GM13976 (cell line): ENCODE results near the gene INKA2.

Source experiments
- DNase-seq: peaks from one replicate; pipeline ENCODE4 v3.0.0; 2012; ENCODE audit warnings: low spot score
- CTCF ChIP-seq: IDR thresholded peaks from 2 replicates; pipeline ENCODE4 v1.5.1; 2012; ENCODE audit warnings: borderline replicate concordance, mild to moderate bottlenecking; ENCODE audit not compliant: insufficient read depth; ENCODE audit errors: extremely low read depth, missing control alignments, control extremely low read depth
- in situ Hi-C: fragments of 300-500 bp; cut with MboI; formaldehyde crosslinking; loops from one replicate; pipeline ENCODE4 v1.12.0; 2022; ENCODE audit warnings: low sequenced_read_pairs, mixed read lengths, inconsistent platforms; ENCODE audit not compliant: unreplicated experiment

Gene INKA2

DNA sequence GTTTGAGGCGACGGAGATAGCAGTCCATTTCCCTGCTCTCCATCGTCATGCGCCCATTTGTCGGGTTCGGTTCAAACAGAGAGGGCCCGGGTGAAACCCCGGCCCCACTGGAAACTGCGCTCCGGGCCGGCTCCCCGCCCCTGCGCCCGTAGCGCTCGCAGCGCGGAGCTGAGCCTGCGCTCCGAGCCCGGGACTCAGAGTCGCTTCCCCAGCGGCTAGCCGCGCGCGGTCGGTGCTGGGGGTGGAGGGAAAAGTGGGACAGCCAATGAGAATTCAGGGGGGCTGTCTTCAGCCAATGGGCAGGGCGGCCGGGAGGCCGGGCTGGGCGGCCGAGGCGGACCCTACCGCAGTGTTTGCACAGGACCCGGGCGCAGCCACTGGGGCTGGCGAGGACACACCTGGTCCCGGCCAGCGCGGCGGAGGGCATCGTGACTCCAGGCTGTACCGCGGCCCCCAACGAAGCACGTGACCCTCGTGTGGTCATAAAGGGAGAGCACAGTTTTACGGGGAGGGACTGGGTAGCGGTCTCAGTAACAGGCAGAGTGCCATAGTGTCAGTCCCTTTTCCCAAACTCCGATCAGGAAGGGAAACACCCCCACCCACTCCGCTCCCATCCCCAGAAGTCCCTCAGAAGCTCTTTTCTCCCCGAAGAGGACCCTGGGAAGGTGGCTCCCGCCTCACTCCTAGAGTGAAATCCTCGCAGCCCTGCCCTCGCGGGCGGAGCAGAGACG lies at the start of gene INKA2:
Gene INKA2 (minus strand): TSS at position 202 of the 731 bp plus-strand sequence. CDS start 153 bp downstream, at position 49.
- in situ Hi-C loops = no loop called here
- peak; percentile 94 for DNase-seq
- no peak for TF ChIP-seq CTCF

DNA sequence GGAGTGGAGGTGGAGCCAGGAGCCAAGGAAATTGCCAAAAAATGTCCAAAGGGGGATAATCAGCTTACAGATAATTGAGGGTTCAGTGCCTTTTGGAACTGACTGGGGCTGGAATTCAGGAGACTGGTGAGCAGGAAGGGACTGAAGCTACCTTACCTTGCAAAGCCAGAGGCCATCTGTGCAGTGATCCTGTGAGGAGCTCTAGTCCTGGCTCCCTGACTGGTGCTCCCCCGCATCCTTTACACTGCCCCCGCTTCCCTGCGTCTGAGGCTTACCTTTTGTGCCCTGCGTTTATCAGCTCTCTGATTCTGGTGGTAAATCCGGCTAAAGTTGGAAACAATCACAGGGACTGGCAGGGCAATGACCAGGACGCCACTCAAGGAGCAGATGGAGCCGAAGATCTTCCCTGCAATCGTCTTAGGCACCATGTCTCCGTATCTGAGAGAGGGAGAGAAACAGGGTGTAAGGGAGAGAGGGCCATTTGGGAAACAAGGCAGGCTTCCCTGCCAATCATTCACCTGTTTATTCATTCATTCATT lies 47.5 kb upstream of the INKA2 start:
- in situ Hi-C loops = no loop called here
- TF ChIP-seq CTCF = no peak
- no peak for DNase-seq

- in situ Hi-C loops = no loop called here
- no peak for TF ChIP-seq CTCF
- no peak for DNase-seq
These were observed 45.2 kb upstream of the INKA2 start for GRCh38 chr1:111784273-111784901.

DNA sequence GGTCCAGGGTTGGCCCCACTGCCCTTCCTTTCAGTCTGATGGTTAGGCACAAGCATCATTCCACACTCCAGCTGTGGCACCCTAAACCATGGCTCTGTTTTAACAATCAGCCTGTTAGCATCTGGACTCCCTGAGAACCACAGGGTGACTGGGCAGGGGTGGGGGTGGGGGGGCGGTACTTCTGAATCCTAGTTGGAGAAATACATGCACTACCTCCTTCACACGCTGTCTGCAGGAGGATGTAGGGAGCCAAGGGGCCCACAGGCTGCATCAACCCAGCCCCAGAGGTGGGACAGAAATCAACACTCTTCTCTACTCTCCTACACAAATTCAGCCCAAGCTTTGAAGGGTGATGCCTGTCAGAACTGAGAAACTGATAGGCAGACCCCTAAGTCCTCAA lies 40.4 kb upstream of the INKA2 start:
- in situ Hi-C loops = no loop called here
- no peak for DNase-seq
- no peak for TF ChIP-seq CTCF

- no peak for TF ChIP-seq CTCF
- no peak for DNase-seq
- in situ Hi-C loops = no loop called here
These were observed 39.4 kb upstream of the INKA2 start for GRCh38 chr1:111778541-111779051.

GRCh38 chr1:111778066-111778465 lies 38.9 kb upstream of the INKA2 start:
- no peak for DNase-seq
- in situ Hi-C loops = no loop called here
- TF ChIP-seq CTCF = no peak
